ENCODE measurements around the gene SCART1.
"Not testable (repeated sequence)": the region's sequence is repeated elsewhere in the genome, so short reads cannot be mapped to it uniquely, and the experiment has no call there.

Gene SCART1

GRCh38 chr10:133467286-133467911 lies 13.7 kb downstream of the SCART1 start:
- no peak for TF ChIP-seq ZNF274 (IDR thresholded peaks at IDR 0.05; ENCODE audit: low read depth, low read length)
- no peak overlapping the region for H3K4me3 ChIP-seq (ENCODE audit: low read length)

GRCh38 chr10:133469205-133469604 lies 15.5 kb downstream of the SCART1 start:
- not testable (repeated sequence) for H3K4me3 ChIP-seq (ENCODE audit: low read length)

DNA sequence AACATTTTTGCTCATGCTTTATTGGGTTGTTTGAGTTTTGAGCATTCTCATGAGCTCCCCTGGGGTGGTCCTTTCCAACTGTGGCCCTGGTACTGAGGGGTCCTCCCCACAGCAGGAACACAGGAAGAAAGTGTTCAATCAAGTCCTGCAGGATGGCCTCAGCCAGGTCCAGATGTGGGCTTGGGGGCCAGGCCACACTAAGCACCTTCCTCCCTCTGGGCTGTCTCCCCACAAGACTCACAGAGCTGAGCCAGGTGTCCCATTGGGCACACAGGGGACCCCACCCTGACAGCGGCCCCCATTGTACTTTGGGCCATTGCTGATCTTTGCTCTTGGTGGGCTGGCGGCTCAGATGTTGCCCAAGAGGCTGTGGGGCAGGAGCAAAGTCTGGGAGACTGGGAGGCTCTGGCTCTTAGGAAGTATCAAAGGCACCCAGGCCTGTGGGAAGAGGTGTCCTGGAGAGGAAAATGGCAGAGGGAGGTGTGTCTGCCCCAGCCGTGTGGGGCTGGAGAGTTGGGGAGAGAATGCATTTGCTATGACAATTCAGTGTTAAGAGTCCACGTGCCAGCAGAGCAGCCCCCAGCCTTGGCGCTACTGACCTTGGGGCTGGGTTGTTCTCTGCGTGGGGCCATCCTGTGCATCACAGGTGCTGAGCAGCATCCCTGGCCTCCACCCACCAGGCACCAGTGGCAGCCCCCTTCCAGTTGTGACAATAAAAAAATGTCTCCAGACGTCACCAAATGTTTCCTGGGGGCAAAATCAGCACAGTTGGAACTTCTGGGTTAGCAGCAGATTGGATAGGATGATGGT lies 17.8 kb downstream of the SCART1 start:
- H3K4me3 ChIP-seq (ENCODE audit: low read length) = no peak overlapping the region
- no peak for TF ChIP-seq ZNF274 (IDR thresholded peaks at IDR 0.05; ENCODE audit: low read depth, low read length)

GRCh38 chr10:133473270-133473669 lies 19.5 kb downstream of the SCART1 start:
- no peak overlapping the region for H3K4me3 ChIP-seq (ENCODE audit: low read length)
- TF ChIP-seq ZNF274 (IDR thresholded peaks at IDR 0.05; ENCODE audit: low read depth, low read length) = no peak

DNA sequence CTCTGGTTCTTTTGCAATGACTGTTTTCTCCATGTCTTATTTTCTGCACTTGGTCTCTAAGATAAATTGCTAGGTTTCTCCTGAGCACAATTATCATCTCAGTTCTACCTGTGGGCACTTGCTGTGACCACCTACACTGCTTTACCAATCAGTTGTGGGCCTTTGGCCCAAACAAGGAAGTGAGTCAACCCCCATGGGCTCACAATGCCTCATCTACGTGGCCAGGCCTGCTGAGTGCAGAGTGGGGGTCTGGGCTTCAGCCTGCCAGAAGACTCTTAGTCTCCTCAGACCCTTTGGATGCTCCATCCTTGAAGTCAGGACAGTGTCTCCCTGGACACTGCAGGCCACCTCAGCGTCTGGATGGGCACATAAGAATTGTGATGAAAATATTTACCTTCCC lies 20.3 kb downstream of the SCART1 start:
- no peak for TF ChIP-seq ZNF274 (IDR thresholded peaks at IDR 0.05; ENCODE audit: low read depth, low read length)
- no peak overlapping the region for H3K4me3 ChIP-seq (ENCODE audit: low read length)

DNA sequence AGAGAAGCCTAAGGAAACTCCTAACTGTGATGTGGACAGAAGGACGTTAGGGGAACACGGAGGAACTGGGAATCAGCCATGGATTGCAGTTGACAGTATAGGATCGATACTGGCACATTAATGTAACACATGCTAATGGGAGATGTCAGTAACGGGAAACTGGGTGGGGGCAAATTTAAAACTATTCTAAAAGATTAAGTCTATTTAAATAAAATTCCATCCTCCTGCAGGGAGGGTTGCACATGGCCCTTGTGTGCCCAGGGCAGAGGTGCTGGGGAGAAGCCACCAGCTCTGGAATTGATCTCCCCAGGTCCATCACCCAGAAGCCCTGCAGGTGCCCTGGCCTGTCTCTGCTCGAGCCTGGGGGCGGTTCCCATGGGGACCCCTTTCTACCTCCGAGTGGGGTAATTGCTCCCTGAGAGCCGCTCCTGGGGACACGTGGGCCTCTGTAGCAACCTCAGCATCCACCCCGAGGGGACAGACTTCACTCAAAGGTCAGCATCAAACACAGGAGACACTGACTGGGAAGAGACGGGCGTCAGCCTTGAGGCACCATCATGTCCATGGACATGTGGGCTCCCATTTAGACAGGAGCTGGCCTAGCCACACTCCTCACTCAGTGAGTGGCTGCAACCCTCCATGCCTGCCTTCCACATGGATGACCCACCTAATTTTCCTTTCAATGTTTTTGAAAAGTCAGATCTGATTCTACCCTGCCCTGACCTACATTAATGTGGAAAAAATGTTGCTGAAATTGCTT lies 21.1 kb downstream of the SCART1 start:
- no peak overlapping the region for H3K4me3 ChIP-seq (ENCODE audit: low read length)
- TF ChIP-seq ZNF274 (IDR thresholded peaks at IDR 0.05; ENCODE audit: low read depth, low read length) = no peak

DNA sequence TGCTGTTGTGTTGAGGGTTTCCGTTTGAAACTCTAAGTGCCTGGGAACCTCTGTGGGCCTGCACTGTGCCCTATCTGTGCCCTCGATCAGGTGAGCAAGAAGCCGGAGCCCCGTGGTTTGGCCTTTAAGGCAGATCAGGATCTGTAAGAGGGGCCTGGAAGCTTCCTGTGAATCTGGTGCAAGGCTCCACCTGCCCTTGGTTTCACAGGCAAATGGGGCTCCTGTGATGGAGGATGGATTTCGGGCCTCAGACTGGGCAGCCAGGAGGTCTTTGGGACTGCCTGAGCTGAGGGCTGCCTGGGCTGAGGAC lies 21.6 kb downstream of the SCART1 start:
- TF ChIP-seq ZNF274 (IDR thresholded peaks at IDR 0.05; ENCODE audit: low read depth, low read length) = no peak
- H3K4me3 ChIP-seq (ENCODE audit: low read length) = no peak overlapping the region

DNA sequence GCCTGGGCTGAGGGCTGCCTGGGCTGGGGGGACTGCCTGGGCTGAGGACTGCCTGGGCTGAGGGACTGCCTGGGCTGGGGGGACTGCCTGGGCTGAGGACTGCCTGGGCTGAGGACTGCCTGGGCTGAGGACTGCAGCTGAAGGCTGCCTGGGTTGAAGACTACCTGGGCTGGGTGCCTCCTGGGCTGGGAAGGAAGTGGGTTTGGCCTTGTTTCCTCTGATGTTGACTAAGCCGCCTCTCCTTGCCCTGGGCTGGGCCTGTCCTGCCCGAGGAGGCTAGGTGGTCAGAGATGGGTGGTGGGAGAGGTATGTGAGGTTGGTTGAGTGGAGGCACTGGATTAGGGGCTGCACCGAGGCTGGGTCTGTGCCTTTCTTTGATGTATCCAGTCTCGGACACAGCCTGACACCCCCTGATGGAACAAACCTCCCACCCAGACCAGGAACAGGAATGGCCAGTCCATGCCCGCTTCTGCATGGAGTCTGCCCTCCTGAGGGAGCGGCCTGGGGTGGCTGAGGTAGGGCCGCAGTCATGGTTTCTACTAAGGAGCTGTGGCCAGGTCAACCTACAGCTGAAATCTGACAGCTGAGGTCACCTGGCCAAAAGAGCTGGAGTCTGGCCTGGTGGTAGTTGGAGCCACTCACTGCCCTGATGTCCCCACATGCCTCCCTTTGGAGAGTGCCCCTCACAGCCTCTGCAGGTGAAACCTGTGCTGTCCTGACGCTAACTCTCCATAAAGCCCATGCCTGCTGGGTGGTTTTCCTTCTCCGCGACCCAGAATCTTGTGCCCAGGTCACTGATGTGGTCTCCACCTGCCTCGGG lies 22.3 kb downstream of the SCART1 start:
- no peak for TF ChIP-seq ZNF274 (IDR thresholded peaks at IDR 0.05; ENCODE audit: low read depth, low read length)

DNA sequence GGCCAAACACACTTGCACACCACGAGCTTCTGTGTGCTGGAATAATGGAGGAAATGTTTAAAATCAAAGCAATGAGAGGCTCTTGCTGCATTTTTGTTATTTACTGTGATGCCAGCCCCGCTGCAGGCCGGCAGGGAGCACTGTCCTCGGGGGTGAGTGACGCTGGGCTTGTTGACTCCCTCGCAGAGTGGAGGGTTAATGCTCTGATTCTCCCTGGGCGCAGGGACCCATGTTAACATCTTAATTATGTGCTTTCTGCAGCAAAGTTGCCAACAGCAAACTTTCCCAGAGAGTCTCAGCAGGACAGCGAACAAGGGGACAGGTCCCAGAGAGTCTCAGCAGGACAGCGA lies 22.9 kb downstream of the SCART1 start:
- H3K4me3 ChIP-seq (ENCODE audit: low read length) = no peak overlapping the region
- no peak for TF ChIP-seq ZNF274 (IDR thresholded peaks at IDR 0.05; ENCODE audit: low read depth, low read length)

More for the DNA sequence above, 22.3 kb downstream of the SCART1 start:
- no peak overlapping the region for H3K4me3 ChIP-seq (ENCODE audit: low read length)

DNA sequence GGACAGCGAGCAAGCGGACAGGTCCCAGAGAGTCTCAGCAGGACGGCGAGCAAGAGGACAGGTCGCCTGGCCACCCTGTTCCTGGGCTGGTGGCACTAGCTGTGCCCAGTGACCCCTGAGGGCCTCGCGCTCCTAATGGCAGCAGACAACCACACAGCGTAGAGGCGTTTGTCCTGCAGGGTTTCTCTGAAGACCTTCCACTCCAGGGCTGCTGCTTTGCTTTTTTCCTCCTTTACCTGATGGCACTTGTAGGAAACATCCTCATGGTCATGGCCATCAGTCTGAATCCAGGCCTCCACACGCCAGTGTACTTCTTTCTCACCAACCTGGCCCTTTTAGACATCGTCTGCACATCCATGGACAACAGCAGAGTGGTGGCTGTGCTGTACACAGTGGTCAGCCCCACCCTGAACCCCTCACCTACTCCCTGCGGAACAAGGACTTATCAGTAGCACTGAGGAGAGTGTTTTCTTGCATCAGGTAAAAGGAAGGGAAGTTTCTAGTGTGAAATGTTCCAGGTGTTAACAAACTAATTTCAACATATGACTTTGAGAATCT lies 27.4 kb downstream of the SCART1 start:
- H3K4me3 ChIP-seq (ENCODE audit: low read length) = no peak overlapping the region
- no peak for TF ChIP-seq ZNF274 (IDR thresholded peaks at IDR 0.05; ENCODE audit: low read depth, low read length)

GRCh38 chr10:133481657-133482056 lies 27.9 kb downstream of the SCART1 start:
- TF ChIP-seq ZNF274 (IDR thresholded peaks at IDR 0.05; ENCODE audit: low read depth, low read length) = no peak
- H3K4me3 ChIP-seq (ENCODE audit: low read length) = no peak overlapping the region

- no peak for TF ChIP-seq ZNF274 (IDR thresholded peaks at IDR 0.05; ENCODE audit: low read depth, low read length)
These were observed 31.1 kb downstream of the SCART1 start for GRCh38 chr10:133484818-133485217.

DNA sequence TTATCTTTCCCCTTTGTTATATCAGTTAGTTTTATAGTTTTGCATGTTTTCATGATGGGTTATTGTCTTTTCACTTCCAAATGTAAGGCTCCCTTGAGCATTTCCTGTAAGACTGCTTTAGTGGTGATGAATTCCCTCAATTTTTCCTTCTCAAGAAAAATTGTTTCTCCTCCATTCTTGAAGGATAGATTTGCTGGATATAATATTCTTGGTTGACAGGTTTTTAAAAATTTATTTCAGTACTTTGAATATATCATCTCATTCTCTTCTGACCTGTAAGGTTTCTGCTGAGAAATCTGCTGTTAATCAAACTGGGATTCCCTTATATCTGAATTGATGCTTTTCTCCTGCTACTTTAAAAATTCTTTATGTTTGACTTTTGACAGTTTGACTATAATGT lies 33.3 kb downstream of the SCART1 start:
- no peak overlapping the region for H3K4me3 ChIP-seq (ENCODE audit: low read length)
- no peak for TF ChIP-seq ZNF274 (IDR thresholded peaks at IDR 0.05; ENCODE audit: low read depth, low read length)

More at GRCh38 chr10:133484818-133485217, 31.1 kb downstream of the SCART1 start:
- H3K4me3 ChIP-seq (ENCODE audit: low read length) = no peak overlapping the region

- no peak overlapping the region for H3K4me3 ChIP-seq (ENCODE audit: low read length)
- no peak for TF ChIP-seq ZNF274 (IDR thresholded peaks at IDR 0.05; ENCODE audit: low read depth, low read length)
These were observed 34.6 kb downstream of the SCART1 start for GRCh38 chr10:133488354-133488753.
